Suprapubic skin (tissue), 4 donors: ENCODE measurements around the gene RAB20. TPM values are rescaled to one million over a fixed set of nuclear protein-coding genes. Genes with fewer than 3 reads are reported as not detected.

Experiments used
- DNase-seq, 2 donors: peaks; one replicate each; pipeline ENCODE4 v3.0.0-alpha.2; 2019; ENCODE audit warnings: low spot score in 2 of 2
- H3K27ac ChIP-seq: fragments of 200-600 bp; sonication (generic); one replicate; pipeline ENCODE4 v1.5.1; 2019
- H3K27me3 ChIP-seq: fragments of 200-600 bp; sonication (generic); one replicate; pipeline ENCODE4 v1.5.1; 2019
- H3K36me3 ChIP-seq: fragments of 200-600 bp; sonication (generic); one replicate; pipeline ENCODE4 v1.5.1; 2019
- H3K4me1 ChIP-seq: fragments of 200-600 bp; sonication (generic); one replicate; pipeline ENCODE4 v1.5.1; 2019
- H3K4me3 ChIP-seq: fragments of 200-600 bp; sonication (generic); one replicate; pipeline ENCODE4 v1.5.1; 2019; ENCODE audit warnings: mild to moderate bottlenecking
- H3K9me3 ChIP-seq: fragments of 200-600 bp; sonication (generic); one replicate; pipeline ENCODE4 v1.5.1; 2019
- EP300 ChIP-seq: sonication (generic); formaldehyde crosslinking; IDR thresholded peaks from one replicate; pipeline ENCODE4 v1.6.1; 2017; ENCODE audit warnings: antibody characterized with exemption
- POLR2A ChIP-seq, 2 donors: fragments of 450-650 bp; IDR thresholded peaks; one replicate each; pipeline ENCODE4 v1.6.1; 2017; ENCODE audit warnings: antibody characterized with exemption in 2 of 2, mild to moderate bottlenecking in 2 of 2, moderate library complexity in 2 of 2
- POLR2AphosphoS5 ChIP-seq, 3 donors: sonication (generic); formaldehyde crosslinking; IDR thresholded peaks; one replicate each; pipeline ENCODE4 v1.6.1; 2017; ENCODE audit warnings: antibody characterized with exemption in 3 of 3
- WGBS: methylation state at CpG from one replicate; pipeline ENCODE4 v1.1.5; 2018; 5-methylcytosine and 5-hydroxymethylcytosine counted together
- total RNA-seq, 4 donors: library from RNA; depleted of rRNA; stranded (reverse); fragments of >200 nt; gene quantifications; one replicate each; pipeline ENCODE4 v1.1.0, GENCODE V29; 2016
- TF ChIP-seq, protein P1 (sequence below), 2 donors: fragments of 200-600 bp in 1 of 2; fragments of 450-650 bp in 1 of 2; sonication (generic) in 1 of 2; IDR thresholded peaks; one replicate each; pipeline ENCODE4 v1.5.1; 2016 to 2019; ENCODE audit warnings: antibody characterized with exemption in 2 of 2, mild to moderate bottlenecking in 1 of 2, moderate library complexity in 1 of 2

Gene RAB20
- total RNA-seq, 4 donors from 2014 or later: 2.0 to 6.7 (median 3.7) TPM

DNA sequence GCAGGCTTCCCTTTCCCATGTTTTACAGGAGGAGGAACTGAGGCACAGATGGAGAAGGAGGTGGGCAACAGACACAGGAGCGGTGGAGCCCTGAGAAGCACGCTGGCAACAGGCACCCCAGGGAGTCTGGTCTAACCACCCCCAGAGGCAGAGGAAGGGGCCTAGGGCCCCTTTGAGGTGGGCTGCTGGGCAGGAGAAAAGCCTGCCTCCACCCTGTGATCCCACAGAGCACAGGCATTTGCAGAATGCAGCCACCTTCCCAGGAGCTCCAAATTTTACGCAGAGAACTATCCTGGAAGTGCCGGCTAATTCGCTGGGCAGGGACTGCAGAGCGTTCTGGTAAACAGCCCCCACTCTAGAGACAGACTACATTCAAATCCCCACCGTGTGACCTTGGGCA lies 30.4 kb downstream of the RAB20 start:
- no peaks in the 10 kb centered on the region for H3K27me3 ChIP-seq
- H3K4me3 ChIP-seq: no peak overlapping the region
- TF ChIP-seq POLR2AphosphoS5 (IDR thresholded peaks at IDR 0.05) (no peak), POLR2A (IDR thresholded peaks at IDR 0.05) (no peak), EP300 (no peak)
- TF ChIP-seq, protein P1, sequence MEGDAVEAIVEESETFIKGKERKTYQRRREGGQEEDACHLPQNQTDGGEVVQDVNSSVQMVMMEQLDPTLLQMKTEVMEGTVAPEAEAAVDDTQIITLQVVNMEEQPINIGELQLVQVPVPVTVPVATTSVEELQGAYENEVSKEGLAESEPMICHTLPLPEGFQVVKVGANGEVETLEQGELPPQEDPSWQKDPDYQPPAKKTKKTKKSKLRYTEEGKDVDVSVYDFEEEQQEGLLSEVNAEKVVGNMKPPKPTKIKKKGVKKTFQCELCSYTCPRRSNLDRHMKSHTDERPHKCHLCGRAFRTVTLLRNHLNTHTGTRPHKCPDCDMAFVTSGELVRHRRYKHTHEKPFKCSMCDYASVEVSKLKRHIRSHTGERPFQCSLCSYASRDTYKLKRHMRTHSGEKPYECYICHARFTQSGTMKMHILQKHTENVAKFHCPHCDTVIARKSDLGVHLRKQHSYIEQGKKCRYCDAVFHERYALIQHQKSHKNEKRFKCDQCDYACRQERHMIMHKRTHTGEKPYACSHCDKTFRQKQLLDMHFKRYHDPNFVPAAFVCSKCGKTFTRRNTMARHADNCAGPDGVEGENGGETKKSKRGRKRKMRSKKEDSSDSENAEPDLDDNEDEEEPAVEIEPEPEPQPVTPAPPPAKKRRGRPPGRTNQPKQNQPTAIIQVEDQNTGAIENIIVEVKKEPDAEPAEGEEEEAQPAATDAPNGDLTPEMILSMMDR (IDR thresholded peaks at IDR 0.05): no peak
- no peak overlapping the region for H3K27ac ChIP-seq
- WGBS: 83% methylated on average over 6 of the region's 7 CpGs
- peaks cover 9% of the 10 kb centered on the region for H3K4me1 ChIP-seq
- H3K36me3 ChIP-seq: no peaks in the 10 kb centered on the region
- no peak for DNase-seq
- no peaks in the 10 kb centered on the region for H3K9me3 ChIP-seq

DNA sequence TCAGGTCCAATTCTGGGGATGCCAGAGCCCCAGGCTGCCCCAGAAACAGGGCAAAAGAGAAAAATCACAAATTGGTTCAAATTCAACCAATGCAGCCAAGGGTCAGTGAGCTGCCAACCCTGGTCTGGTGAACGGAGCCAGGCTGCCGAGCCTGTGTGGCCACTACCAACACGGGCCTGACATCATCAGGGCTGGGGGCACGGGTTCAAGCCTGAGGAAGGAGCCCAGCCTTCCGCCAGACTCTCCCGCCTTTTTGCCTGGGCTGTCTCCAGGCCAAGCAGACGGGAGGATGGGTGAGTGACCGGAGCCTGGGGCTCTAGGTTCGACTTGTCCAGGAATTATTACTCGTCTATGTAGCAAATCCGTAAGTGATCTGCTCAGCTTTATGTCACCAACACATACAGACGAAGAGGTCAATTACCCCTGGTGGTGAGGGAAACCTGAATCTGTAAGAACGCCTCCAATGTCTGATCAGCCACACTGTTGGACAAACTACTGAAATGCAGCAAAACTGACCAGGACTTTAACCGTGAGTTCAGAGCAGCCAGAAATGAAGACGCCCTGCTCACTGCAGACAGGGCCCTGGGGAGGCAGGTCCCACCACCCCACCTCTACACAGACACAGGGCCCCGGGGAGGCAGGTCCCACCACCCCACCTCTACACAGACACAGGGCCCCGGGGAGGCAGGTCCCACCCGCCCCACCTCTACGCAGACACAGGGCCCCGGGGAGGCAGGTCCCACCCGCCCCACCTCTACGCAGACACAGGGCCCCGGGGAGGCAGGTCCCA lies 31.8 kb downstream of the RAB20 start:
- TF ChIP-seq, protein P1 (IDR thresholded peaks at IDR 0.05): no peak
- TF ChIP-seq EP300: no peak
- no peak for TF ChIP-seq POLR2AphosphoS5 (IDR thresholded peaks at IDR 0.05)
- TF ChIP-seq POLR2A (IDR thresholded peaks at IDR 0.05): no peak
- Histone ChIP-seq H3K4me1 (peaks cover 19% of the 10 kb centered on the region), H3K36me3 (no peaks in the 10 kb centered on the region), H3K27ac (no peak overlapping the region), H3K4me3 (no peak overlapping the region), H3K9me3 (no peaks in the 10 kb centered on the region), H3K27me3 (no peaks in the 10 kb centered on the region)
- DNase-seq: no peak
- 89% methylated on average over 14 of the region's 23 CpGs for WGBS

DNA sequence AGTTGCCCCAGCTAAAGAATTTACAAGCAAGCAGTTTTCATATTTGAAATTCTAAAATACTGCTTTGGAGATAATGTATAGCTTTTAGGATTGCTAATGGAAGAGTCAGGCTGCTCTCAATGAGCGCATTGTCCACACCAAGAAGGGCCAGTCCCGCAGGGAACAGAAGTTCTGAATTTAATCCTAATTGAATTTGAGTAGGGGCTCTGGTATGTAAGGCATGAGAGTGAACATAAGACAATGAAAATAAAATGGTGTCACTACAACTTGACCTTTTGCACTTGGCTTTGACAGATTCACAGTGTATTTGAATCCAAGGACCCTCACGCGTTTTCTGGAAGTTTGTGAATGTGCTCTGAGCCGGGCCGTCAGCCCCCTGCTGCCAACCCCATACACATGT lies 32.6 kb downstream of the RAB20 start:
- WGBS: 89% methylated on average over 6 of the region's 6 CpGs
- TF ChIP-seq POLR2AphosphoS5 (IDR thresholded peaks at IDR 0.05): no peak
- TF ChIP-seq EP300: no peak
- Histone ChIP-seq H3K27me3 (no peaks in the 10 kb centered on the region), H3K36me3 (no peaks in the 10 kb centered on the region), H3K4me3 (no peak overlapping the region), H3K9me3 (no peaks in the 10 kb centered on the region), H3K4me1 (peaks cover 27% of the 10 kb centered on the region), H3K27ac (no peak overlapping the region)
- DNase-seq: no peak

DNA sequence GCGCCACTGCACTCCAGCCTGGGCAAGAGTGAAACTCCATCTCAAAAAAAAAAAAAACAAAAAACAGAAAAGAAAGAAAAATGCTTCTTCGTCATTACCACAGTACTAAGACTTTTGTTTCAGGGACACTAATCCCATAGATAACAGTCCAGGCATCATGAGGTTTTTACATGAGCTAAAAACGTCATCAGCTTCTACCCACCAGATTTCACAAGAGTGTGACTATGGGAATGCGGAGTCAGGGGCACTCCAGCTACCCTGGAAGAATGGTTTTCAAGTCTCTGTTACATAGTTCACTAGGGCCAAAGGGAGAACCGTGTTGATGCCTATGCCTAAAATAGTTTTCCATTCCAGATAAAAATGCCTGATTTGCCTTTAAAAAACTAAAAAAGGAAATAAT lies 33.2 kb downstream of the RAB20 start:
- no peak overlapping the region for H3K4me3 ChIP-seq
- H3K4me1 ChIP-seq: peaks cover 28% of the 10 kb centered on the region
- WGBS: 71% methylated on average over 5 of the region's 5 CpGs

DNA sequence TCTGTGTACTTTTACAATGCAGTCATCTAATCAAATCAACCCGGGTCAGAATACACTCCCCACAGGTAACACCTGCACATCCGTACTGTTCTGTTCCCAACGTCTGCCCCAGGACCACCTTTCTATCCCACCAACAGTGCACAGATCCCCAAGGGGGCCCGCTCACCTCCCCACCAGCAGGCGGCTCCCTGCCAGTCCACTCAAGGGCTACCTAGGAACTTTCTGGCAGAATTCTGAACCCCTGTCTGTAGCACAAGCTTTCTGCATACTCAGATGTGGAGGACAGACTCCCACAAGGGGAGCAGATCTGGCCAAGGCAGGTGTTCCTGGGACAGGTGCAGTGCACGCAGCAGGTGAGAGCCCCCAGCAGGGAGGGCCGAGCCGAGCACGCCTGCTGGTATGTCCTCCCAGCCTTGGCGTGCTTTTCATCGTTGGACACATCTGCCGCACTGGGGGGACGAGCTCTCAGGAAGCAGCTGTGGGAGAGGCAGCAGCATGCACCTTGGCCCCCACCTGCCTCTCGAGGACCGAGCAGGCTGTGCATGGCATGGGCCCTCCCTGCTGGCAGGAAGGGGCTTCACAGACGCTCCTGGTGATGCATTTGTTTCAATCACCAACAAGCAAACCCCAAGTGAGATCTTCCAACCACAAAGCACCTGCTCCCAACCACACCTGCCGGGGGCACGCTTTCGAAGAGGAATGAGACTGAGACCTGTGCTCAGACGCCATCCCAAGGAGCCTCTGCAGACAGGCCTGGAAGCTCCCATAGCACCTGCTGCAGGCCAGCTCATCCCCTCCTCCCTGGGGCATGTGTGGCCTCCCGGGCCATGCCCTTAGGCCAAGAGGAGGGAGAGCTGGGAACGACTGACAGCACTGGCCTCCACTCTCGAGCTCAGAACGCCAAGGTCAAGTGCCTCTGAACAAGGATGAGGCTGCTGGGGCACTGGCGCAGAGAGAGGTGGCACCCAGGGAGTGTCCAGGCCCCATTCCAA lies 35.9 kb downstream of the RAB20 start:
- no peak overlapping the region for H3K27ac ChIP-seq

More for the DNA sequence above, 33.2 kb downstream of the RAB20 start:
- Histone ChIP-seq H3K27me3 (no peaks in the 10 kb centered on the region), H3K36me3 (no peaks in the 10 kb centered on the region), H3K9me3 (no peaks in the 10 kb centered on the region), H3K27ac (no peak overlapping the region)
- TF ChIP-seq POLR2AphosphoS5 (IDR thresholded peaks at IDR 0.05) (no peak), POLR2A (IDR thresholded peaks at IDR 0.05) (no peak), EP300 (no peak)
- TF ChIP-seq, protein P1 (IDR thresholded peaks at IDR 0.05): no peak
- DNase-seq: no peak

More for the DNA sequence above, 35.9 kb downstream of the RAB20 start:
- no peak overlapping the region for H3K4me3 ChIP-seq
- DNase-seq: no peak
- no peaks in the 10 kb centered on the region for H3K36me3 ChIP-seq
- H3K9me3 ChIP-seq: no peaks in the 10 kb centered on the region
- 64% methylated on average over 9 of the region's 25 CpGs for WGBS
- no peaks in the 10 kb centered on the region for H3K27me3 ChIP-seq
- TF ChIP-seq POLR2A (IDR thresholded peaks at IDR 0.05) (no peak), EP300 (no peak), POLR2AphosphoS5 (IDR thresholded peaks at IDR 0.05) (no peak)
- TF ChIP-seq, protein P1 (IDR thresholded peaks at IDR 0.05): no peak
- peaks cover 41% of the 10 kb centered on the region for H3K4me1 ChIP-seq
